Loucy (cell line): ENCODE data around the gene ACCS.

Experiments
- EZH2phosphoT487 ChIP-seq: fragments of 200-600 bp; IDR thresholded peaks from 2 replicates; pipeline ENCODE4 v1.6.1; 2018; ENCODE audit warnings: antibody characterized with exemption, mild to moderate bottlenecking, moderate library complexity, borderline replicate concordance
- TF ChIP-seq, protein P1 (sequence below): fragments of 200-600 bp; sonication (generic); conservative IDR thresholded peaks from 2 replicates; pipeline ENCODE4 v1.5.1; 2014; ENCODE audit warnings: mild to moderate bottlenecking, antibody characterized with exemption, low read length

DNA sequence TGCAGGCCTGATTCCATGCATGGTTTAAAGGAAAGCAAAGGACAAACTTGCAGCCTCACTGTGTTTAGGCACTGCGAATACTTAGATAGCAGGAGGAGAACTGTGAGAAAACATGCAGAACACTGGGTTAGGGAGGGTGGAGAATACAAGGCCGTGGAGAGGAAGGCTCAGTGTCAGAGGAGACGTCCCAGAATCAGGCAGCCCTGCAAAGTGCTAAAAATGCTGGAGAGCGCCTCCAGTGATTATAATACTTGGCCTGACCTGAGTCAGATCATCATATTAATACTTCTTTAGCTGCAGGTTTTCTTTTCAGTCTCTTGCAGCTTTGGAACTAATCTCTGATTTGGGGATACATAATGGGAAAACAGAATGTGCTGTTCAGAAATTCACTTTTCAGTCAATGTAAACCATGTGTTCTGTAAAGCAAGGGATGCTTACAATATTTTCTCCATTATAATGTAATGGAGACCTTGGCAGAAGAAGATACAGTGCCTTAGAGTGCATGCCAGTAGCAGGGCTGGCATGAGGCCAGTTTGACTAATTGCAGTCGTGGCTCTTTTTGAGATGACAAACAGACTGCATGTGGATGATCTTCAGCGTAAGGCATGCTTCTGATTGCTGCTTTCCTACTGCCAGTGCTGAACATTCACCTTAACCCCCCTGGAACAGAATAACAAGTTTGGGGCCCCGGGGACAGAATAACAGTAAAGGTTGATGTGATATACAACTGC is 46.2 kb downstream of the ACCS start:
- no peak for TF ChIP-seq EZH2phosphoT487
- TF ChIP-seq, protein P1, sequence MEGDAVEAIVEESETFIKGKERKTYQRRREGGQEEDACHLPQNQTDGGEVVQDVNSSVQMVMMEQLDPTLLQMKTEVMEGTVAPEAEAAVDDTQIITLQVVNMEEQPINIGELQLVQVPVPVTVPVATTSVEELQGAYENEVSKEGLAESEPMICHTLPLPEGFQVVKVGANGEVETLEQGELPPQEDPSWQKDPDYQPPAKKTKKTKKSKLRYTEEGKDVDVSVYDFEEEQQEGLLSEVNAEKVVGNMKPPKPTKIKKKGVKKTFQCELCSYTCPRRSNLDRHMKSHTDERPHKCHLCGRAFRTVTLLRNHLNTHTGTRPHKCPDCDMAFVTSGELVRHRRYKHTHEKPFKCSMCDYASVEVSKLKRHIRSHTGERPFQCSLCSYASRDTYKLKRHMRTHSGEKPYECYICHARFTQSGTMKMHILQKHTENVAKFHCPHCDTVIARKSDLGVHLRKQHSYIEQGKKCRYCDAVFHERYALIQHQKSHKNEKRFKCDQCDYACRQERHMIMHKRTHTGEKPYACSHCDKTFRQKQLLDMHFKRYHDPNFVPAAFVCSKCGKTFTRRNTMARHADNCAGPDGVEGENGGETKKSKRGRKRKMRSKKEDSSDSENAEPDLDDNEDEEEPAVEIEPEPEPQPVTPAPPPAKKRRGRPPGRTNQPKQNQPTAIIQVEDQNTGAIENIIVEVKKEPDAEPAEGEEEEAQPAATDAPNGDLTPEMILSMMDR: no peak
